HG03060 (cell line): ENCODE data around the gene TMEM86A.

Experiments used
- ATAC-seq: cut with Tn5 transposase; IDR thresholded peaks from one replicate; pipeline ENCODE4 v1.9.1; 2021; ENCODE audit warnings: low read depth, moderate number of reproducible peaks; ENCODE audit not compliant: unreplicated experiment

TMEM86A gene

GRCh38 chr11:18752502-18752901 is 53.9 kb downstream of the TMEM86A start:
- no peak for ATAC-seq

- no peak for ATAC-seq
These were observed 55.7 kb downstream of the TMEM86A start for GRCh38 chr11:18754308-18754707.
